ENCODE data around the gene WDR73. TPM values are rescaled to one million over a fixed set of nuclear protein-coding genes. Genes with fewer than 3 reads are reported as not detected.

Gene WDR73
- total and polyA plus RNA-seq, 9 of the 15 experiments (the other 6 are each of a cell fraction or from before 2014, with no cell fraction given) = 9.2 to 25.4 (median 21.7) TPM

DNA sequence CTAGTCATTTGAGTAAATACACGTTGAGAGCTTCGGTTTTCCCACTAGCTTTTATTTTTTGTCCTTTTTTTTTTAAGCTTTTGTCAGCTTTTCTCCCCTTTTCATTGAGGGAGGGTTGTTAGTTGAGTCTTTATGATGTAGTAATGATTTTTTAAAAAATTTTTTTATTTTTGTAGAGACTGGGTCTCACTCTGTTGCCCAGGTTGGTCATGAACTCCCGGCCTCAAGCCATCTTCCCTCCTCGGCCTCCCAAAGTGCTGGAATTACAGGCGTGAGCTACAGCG is 52.6 kb downstream of the WDR73 start (continued):
- TF ChIP-seq AFF4 (CRISPR knock-in tag; IDR thresholded peaks at IDR 0.05) (0 out of 2 replicates have a peak, but pooled peaks have one; percentile 53), ZNF696 (CRISPR knock-in tag; conservative IDR thresholded peaks at IDR 0.05) (no peak)

DNA sequence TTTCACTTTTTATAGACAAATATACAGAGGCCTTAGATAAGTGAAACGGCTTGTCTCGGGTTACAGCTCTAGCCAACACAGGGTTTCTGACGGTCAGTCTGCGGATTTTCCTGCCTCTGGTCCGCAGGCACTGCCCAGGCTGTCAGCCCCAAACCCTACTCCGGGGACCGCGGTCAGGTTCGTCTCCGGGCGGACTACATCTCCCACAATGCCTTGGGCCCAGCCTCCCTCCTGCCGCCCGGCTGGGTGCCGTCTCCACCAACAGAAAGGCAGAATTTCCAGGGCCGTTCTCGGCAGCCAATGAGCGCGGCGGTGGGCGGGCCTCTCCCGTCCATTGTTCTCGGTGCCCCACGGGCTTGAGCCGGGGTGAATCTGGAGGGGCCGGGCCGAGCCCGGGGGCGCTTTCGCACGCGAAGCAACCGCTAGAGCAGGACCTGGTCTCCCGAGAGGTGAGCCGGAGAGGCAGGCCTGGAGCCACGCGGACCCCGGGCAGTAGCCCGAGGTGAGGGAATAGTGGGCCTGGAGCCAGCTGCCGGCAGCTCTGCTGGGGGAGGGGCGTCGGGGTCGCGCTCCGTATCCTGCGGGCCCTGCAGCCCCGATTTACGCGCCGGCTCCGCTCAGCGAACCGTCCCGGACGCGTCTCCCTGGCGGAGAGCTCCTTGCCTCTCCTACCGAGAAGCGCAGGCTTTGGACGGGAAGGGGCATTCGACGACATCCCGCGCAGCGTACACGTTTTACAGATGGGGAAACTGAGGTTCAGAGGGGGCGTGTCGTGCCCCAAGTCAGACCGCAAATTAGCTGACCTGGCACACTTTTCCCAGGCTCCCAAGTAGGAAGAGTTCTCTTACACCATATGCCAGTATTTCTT is 53.2 kb downstream of the WDR73 start, which contains the start of gene ZSCAN2:
Gene ZSCAN2, plus strand, starts transcription at position 323 of the 868 bp plus-strand sequence. CDS start 2,919 bp downstream, outside the sequence.
- Histone ChIP-seq H3K4me1 (replicated peaks in 1 of 2; ENCODE audit: control insufficient read depth in 2 of 2, insufficient read depth in 2 of 2, low read length in 2 of 2) (peaks cover 10 to 21% of the 10 kb centered on the region in 2 experiments), H3K79me2 (ENCODE audit: control insufficient read depth, insufficient read depth, low read length) (peaks cover 4% of the 10 kb centered on the region; the same call in 1 of the 3 replicates), H3K4me3 (peak within 1 kb of the TSS; percentile 60), H4K20me1 (replicated peaks; ENCODE audit: control insufficient read depth, insufficient read depth, low read length) (no peaks in the 10 kb centered on the region), H3K4me2 (ENCODE audit: insufficient read depth, low read length) (peak within 1 kb of the TSS; percentile 89), H2AFZ (ENCODE audit: low read depth, low read length) (peak within 1 kb of the TSS; percentile 99), H3K27ac (ENCODE audit: extremely low read depth, low read depth, low read length) (peak within 1 kb of the TSS; percentile 14; the same call in 2 of the 3 replicates), H3K9ac (ENCODE audit: insufficient read depth in 1 of 2, low read depth in 2 of 2, low read length in 2 of 2) (peak within 1 kb of the TSS; percentile 60 to 93), H3K36me3 (ENCODE audit: control insufficient read depth, insufficient read depth, low read length) (peaks cover 15% of the 10 kb centered on the region; the same call in 1 of the 3 replicates), H3K9me3 (replicated peaks; ENCODE audit: control insufficient read depth, insufficient read depth, low read depth, low read length) (no peaks in the 10 kb centered on the region), H3K27me3 (ENCODE audit: control insufficient read depth in 2 of 2, insufficient read depth in 2 of 2, low read length in 2 of 2) (no peaks in the 10 kb centered on the region), H3K9me1 (ENCODE audit: control insufficient read depth, insufficient read depth, low read length) (no peaks in the 10 kb centered on the region)
- peak; percentile 95 for FAIRE-seq
- POLR2A ChIA-PET = interaction anchor here (0.6 to 1.6 kb wide), 9 partner anchors 9 to 353 kb away, joined by 3 to 4 read pairs (median 3); partner anchors contain the start of gene SEC11A
- CTCF ChIA-PET (ENCODE audit: low intra/inter-chr PET ratio) = no interaction called here
- DNase-seq (ENCODE audit: extremely low read depth in 1 of 4, low spot score in 3 of 4) = peak; percentile 96
- peak; percentile 99 for ATAC-seq
- 1% methylated on average over 57 of the region's 68 CpGs for WGBS (ENCODE audit: insufficient coverage, low coverage, missing lambda C conversion rate)
- in situ Hi-C loops (cut with MboI) = no loop called here
- BruUV-seq (replicated peaks) = TSS peak; percentile 64
- intact Hi-C loops (cut with micrococcal nuclease) = loop anchor here (2.0 kb wide), 1 partner anchor 30 kb away; no protein-coding TSS in a partner anchor
- TF ChIP-seq ZNF24 (IDR thresholded peaks at IDR 0.05) (no peak), U2AF1 (optimal IDR thresholded peaks at IDR 0.05; ENCODE audit: low read depth, low read length) (peak; percentile 34), RBM39 (optimal IDR thresholded peaks at IDR 0.05; ENCODE audit: low read depth, low read length) (no peak), TAF7 (tag; IDR thresholded peaks at IDR 0.05) (no peak), GATA2 (CRISPR knock-in tag; IDR thresholded peaks at IDR 0.05) (no peak), HMGXB4 (CRISPR knock-in tag; IDR thresholded peaks at IDR 0.05) (no peak; the same call in 1 of the 2 replicates), RAD51 (IDR thresholded peaks at IDR 0.05; ENCODE audit: borderline replicate concordance, low read depth) (no peak), ZNF561 (CRISPR knock-in tag; conservative IDR thresholded peaks at IDR 0.05) (no peak)
- TF ChIP-seq, protein P1, sequence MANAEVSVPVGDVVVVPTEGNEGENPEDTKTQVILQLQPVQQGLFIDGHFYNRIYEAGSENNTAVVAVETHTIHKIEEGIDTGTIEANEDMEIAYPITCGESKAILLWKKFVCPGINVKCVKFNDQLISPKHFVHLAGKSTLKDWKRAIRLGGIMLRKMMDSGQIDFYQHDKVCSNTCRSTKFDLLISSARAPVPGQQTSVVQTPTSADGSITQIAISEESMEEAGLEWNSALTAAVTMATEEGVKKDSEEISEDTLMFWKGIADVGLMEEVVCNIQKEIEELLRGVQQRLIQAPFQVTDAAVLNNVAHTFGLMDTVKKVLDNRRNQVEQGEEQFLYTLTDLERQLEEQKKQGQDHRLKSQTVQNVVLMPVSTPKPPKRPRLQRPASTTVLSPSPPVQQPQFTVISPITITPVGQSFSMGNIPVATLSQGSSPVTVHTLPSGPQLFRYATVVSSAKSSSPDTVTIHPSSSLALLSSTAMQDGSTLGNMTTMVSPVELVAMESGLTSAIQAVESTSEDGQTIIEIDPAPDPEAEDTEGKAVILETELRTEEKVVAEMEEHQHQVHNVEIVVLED (CRISPR knock-in tag; IDR thresholded peaks at IDR 0.05) = 0 out of 2 replicates have a peak, but pooled peaks have one; percentile 19
- TF ChIP-seq, protein P2, sequence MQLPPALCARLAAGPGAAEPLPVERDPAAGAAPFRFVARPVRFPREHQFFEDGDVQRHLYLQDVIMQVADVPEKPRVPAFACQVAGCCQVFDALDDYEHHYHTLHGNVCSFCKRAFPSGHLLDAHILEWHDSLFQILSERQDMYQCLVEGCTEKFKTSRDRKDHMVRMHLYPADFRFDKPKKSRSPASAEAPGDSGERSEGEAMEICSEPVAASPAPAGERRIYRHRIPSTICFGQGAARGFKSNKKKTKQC (CRISPR knock-in tag; IDR thresholded peaks at IDR 0.05) = peak; percentile 62
